HUDEP-2 (cell line): ENCODE results near the gene PAM.
A peak's percentile ranks its signal among the peaks of the same experiment; 100 is the strongest.
"Not testable (repeated sequence)": the region's sequence is repeated elsewhere in the genome, so short reads cannot be mapped to it uniquely, and the experiment has no call there.

Experiments used
- DNase-seq, 76 experiments: peaks; one replicate each; lab custom pipeline; 2025; ENCODE audit not compliant: unreplicated experiment in 76 of 76; lab: John Stamatoyannopoulos, UW

Gene PAM

DNA sequence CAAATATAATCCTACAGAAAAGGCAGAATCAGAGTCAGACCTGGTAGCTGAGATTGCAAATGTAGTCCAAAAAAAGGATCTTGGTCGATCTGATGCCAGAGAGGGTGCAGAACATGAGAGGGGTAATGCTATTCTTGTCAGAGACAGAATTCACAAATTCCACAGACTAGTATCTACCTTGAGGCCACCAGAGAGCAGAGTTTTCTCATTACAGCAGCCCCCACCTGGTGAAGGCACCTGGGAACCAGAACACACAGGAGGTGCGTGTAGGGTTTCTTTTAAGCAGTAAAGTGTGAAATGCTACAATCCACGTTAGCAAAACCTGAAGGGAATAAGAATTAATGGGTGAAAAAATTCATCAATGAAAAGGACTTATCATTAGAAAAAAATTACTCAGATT, 219.1 kb downstream of the PAM start:
- peak in 2 of 76 experiments; percentile 9 to 32 for DNase-seq

DNA sequence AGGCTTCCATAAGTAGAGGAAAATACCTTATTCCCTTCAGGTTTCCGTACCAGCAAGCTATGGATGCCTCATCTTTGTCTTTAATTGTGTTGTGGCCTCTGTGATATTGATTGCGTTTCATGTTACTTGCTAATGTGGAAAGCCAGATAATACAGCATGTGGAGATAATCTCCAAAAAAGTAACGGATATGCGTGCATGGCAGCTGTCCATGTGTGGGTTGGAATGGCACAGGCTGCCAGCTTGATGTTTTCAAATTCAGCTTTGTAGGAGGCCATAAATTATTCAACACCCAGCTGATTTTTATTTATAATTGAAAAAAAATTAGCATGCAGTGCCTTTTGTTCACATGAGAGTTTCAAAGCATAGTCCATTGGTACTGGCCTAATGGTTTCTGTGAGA, 219.9 kb downstream of the PAM start:
- peak in 74 of 76 experiments; percentile 6 to 94 (median 71) for DNase-seq

DNA sequence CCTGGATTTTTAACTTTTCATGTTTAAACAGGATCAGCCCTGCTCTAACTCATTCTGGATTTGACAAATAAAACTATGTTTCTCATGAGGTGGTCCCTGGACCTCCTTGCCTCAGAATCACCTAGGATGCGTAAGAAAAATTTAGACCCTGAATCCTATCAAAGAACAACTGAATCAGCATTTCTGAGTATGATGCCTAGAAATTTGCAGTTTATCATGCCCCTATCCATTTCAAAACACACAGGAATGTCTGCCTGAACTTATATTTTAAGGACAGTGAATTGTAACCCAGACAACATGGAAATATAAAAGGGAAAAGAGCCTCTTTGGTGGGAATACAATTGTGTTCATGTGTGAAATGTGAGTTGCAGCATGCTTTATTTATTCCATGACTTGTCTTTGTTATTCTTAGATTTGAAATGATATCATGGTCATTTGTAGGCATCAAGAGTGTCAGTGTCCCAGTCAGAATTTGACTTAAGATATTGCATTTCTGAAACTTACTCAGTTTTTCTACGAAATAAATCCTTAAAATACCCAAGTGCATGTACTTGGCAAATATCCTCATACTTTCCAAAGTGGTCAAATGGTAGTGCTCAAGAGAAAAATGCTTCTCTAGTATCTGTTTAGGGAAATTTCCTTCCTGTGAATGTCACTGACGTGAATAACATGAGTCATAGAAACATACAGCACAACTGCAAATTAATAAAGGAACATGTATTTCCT, 220.5 kb downstream of the PAM start:
- DNase-seq, result peak in 16 of 76 experiments; percentile 5 to 60 (median 40)

DNA sequence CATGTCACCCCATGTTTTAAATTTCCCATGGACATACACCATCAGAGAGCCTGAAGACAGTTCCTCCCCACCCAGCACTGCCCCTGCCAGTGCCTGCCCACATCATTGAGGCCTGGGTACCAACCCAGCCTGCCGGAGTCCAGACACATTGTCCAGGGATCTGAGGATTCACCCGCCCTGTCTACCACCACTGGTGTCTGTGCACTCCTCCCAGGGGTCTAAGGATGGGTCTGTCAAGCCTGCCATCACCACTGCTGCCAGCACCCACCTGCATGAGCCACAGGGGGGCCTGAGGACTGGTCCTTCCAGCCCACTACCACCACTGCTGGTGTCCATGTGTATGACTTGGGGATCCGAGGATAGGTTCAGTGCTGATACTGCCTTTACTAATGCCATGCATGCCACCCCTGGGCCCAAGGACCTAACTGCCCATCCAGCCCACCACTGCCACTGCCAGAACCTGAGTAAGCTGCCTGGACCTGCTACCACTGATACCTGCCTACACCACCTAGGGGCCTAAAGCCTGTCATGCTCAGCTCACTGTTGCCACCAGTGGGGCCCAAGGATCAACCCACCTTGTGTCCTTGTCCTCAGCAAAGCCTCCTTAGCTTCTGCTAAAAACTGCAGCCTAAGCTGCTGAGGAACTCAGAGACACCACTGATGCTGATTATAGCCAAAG, 227.0 kb downstream of the PAM start:
- DNase-seq, result no peak

DNA sequence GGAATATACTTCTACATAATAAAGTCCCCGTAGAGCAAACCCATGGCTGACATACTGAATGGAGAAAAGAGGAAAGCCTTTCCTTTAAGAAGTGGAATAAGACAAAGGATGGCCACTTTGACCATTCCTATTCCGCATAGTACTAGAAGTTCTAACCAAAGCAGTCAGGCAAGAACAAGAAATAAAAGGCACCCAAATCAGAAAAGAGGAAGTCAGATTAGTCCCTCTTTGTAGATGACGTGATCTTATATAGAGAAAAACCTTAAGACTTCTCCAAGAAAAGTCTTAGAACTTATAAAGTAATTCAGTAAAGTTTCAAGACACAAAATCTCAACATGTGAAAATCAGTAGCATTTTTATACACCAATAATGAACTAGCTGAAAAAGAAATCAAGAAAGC, 231.0 kb downstream of the PAM start:
- no peak for DNase-seq

DNA sequence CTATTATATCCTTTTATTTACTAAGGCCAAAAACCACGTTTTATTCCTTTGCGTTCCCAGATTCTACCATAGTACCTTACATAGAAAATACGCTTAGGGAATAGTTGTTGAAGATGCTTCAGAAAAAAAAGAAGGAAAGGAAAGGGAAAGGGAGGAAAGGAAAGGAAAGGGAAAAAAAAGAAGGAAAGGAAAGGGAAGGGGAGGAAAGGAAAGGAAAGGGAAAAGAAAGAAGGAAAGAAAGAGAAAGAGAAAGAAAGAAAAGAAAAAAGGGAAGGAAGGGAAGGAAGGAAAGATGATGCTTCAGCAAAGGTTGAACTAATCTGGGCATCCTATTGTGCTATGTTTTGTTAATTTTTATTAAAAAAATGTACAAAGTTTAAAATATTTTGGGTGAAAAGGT, 233.4 kb downstream of the PAM start:
- DNase-seq, result no peak

DNA sequence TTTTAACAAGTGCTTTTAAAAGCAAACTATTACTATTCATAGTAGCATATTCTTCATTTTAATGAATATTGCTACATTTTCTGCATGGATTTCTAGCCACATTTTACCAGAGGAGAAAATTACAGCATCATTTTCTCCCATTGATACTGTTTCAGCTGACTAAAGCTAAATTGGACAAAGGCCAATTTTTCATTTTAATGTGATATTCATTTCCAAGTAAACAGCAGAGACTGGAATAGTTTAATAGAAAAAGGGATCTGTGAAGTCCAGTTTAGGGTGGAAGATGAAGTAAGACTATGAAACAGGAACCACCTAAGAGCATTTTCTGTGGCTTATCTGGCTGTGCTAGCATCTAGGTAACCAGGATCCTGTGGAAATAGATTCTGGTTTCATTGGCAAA, 236.7 kb downstream of the PAM start:
- DNase-seq, result no peak

DNA sequence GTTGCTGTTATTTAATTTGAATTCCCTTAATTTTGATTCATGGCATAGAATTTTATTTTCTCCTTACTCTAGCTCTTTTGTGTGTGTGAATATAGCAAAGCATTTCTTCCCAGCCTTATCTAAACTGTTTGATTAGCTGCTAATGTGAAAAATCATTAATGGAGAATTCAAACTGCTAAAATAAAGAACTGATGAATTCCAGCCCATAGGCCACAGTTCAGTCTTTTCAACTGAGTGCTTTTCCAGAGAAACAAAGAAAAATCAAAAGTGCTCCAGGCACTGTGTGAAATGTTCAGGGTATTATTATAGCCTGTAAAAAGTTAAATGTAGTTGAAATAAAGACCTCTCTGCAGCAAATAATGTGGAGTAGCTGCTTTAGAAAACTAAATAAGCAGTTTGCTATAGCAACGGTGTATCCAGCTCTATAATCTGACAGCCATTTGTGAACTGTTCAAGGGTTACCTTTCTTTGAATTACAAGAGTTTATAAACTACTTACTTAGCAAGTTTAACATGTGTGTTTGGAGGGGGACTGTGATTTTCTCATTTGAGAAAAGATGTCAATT, 241.0 kb downstream of the PAM start:
- no peak for DNase-seq

DNA sequence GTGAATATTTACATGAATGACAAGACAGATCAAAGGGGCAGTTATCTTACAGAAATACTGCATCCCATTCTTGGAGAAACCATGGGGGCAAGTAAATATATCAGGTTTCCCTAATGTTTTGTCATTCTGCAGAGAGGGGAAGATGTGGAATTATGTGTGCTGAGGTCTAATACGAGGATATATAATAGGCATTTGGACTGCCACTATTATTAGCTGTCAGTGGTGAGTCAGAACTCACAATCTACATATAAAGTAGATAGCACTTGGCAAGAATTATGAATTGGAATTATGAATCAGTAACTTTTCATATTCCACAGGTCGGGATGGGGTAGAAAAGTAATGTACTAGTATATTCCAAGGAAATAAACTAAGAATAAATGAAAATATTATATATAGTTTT, 243.1 kb downstream of the PAM start:
- DNase-seq, result no peak

DNA sequence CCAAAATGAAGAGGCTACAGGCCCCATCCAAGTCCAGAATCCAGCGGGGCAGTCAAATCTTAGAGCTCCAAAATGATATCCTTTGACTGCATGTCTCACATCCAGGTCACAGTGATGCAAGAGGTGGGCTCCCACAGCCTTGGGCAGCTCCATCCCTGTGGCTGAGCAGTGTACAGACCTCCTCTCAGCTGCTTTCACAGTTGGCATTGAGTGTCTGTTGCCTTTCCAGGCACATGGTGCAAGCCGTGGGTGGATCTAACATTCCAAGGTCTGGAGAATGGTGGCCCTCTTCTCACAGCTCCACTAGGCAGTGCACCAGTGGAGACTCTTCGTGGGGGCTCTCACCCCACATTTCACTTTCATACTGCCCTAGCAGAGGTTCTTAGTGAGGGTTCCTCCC, 244.1 kb downstream of the PAM start:
- no peak for DNase-seq

DNA sequence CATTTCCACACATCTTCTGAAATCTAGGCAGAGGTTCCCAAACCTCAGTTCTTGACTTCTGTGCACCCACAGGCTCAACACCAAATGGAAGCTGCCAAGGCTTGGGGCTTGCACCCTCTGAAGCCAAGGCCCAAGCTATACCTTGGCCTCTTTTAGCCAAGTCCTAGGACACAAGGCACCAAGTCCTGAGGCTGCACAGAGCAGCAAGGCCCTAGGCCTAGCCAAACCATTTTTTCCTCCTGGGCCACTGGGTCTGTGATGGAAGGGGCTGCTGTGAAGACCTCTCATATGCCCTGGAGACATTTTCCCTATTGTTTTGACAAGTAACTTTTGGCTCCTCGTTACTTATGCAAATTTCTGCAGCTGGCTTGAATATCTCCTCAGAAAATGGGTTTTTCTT, 244.5 kb downstream of the PAM start:
- DNase-seq, result not testable (repeated sequence)

DNA sequence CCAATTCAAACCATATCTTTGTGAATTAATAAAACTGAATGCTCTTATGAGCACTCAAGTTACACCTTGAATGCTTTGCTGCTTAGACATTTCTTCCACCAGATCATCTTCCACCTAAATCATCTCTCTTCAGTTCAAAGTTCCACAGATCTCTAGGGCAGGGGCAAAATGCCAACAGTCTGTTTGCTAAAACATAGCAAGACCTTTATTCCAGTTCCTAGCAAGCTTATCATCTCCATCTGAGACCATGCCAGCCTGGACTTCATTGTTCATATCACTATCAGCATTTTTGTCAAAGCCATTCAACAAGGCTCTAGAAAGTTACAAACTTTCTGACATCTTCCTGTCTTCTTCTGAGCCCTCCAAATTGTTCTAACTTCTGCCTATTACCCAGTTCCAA, 245.0 kb downstream of the PAM start:
- peak in 3 of 76 experiments; percentile 14 to 27 (median 17) for DNase-seq

DNA sequence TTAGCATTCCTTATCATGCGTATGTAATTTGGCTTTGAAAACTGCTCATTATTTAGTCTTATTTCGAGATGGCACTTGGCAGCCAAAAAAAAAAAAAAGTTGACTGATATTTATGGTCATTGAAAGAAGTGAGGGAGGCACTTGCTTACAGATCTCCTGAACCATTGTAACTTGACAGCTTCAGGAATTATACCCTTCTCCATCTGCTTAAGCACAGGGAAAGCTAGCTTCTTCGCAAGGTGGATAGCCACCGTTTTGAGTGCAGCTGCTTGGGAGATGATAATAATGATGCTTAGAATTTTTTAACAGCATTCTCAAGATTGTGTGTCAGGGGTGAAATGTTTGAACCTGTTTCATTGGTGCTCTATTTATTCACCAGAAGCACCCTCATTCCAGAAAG, 248.8 kb downstream of the PAM start:
- no peak for DNase-seq

DNA sequence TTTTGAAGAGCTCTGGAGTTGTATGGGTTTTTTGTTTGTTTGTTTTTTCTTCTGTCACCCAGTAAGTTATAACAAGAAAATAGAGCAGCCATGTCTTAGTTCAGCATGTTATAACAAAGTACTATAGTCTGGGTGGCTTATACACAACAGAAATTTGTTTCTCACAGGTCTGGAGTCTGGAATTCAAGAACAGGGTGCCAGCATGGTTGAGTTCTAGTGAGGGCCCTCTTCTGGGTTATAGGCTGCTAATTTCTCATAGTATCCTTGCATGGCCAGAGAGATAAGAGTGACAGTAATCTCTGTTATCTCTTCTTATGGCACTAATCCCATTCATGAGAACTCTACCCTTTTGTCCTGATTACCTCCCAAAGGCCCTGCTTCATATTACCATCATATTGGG, 250.2 kb downstream of the PAM start:
- DNase-seq, result peak in 20 of 76 experiments; percentile 3 to 66 (median 16)

DNA sequence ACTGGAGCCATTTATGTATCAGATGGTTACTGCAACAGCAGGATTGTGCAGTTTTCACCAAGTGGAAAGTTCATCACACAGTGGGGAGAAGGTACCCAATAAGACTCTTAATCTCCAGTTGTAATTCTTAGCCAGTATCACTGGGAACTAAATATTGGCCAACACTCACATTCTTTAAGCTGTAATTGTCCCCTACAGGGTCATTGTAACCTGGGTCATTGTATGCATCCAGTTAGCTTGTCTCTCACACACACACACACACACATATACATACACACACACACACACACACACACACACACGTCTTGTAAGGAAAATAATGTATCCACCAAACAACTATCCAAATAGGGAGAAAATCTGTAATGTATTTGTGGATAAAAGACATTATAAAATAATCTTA, 251.8 kb downstream of the PAM start:
- DNase-seq, result no peak

DNA sequence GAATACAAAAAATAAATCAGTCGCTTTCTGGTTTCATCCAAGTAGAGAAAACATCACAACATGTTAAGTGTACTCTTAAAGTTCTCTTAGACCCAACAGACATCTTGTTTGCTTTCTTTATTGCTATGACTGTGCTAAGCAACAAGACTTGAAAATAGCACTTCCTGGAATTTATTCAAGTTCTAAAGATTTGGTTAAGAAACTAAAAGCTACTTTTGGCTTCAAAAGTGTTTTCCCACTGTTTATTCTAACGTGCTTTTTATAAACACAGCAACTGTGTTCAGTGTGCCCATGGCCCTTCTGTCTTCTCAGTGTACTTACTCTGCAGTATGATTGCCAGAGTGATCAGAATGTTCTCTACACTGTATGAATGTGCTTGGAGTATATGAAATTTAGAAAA, 255.1 kb downstream of the PAM start:
- DNase-seq, result no peak

DNA sequence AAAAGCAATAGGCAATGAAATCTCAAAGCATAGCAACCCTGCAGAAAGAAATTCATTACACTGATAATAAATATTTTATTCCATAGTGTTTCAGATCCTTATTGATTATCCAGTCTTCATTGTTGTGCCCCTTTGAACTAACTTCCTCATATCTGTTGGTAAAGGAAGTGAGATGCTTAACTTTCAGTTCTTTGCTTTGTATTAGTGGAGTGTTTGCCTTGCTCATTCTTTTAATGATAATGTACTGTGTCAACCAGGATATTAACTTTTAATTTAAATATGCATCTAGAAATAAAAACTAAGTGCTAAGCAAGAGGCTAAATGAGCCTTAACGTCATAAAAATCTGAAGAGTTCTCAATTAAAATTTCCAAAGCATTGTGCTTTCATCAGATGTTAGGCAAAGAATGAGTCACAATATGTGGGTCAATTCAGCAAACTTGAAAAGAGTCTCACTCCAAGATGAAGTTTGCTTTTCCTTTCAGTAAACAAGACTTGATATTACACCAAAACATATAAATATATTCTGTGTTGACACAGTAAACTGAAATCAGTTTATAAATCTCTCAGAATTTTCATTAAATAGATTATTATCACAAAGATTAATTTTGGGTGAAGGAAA, 258.9 kb downstream of the PAM start:
- DNase-seq, result no peak

DNA sequence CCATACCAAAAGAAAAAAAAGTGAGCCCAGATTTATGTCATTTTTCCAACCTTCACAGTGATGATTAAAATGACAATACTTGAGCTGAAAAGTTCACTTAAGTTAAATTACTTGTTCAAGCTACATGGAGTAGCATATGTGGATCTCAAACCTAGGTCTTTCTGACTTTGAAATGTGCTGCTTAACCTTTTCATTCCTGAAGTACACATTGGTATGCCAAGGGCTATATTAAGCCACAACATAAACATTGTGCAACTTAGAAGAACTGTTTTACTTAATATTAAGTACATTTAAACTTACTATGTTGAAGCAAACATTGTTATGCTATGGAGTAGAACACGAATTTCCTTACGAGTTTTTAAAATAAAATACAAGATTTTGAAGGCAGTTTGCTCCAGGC, 259.9 kb downstream of the PAM start:
- no peak for DNase-seq

DNA sequence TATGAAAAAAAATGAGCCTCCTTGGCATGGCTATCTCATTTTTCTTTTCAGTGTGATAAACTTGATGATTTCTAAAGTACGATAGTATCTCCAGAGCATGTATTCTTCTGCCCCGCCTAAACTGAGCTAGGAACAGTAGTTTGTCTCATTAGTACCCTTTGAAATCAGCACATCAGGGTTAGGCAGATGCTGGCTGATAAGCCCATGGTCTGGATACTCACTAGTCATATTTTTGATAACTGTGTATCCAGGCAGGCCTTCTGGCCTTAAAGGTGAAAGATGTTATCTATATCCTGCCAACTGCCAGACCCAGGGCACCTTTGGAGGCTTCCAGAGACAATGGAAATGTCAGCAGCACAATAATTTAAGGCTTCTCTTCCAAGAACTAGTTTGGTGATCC, 261.1 kb downstream of the PAM start:
- peak in 3 of 76 experiments; percentile 4 to 30 (median 18) for DNase-seq

DNA sequence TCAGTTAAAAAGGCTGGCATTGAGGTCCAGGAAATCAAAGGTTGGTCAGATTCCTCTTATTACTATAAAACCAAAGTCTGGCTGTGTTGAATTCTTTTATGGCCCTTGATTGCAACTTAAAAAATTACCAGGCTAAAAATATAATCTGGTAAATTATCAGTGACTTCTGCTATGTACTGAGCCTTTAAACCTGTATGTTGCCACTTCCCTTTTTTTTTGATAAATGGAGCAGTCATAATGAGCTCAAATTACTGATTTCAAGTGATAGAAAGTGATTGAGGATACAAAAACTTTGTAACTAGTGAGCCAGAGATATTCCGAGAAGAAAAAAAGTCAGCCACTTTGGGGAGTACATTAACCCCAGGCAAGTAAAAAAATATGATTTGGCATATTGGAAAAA, 264.7 kb downstream of the PAM start:
- no peak for DNase-seq

DNA sequence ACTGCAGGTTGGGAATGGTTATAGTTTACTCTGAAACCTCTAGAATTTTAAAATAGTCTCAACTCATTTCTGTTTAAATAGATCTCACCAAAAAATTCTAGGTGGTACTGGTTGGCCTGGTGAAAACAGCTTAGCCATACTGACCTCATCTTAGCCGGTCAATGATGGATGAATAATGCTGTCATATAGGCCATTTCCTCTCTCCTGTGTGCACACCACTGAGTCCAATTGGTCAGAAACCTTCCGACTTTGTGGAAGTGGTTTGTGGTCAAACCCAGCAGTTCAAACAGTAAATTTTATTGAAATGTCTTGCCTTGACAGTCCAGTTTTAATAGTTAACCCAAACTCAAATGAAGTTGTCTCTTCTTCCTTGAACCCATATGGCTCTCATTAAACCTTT, 266.2 kb downstream of the PAM start:
- no peak for DNase-seq

DNA sequence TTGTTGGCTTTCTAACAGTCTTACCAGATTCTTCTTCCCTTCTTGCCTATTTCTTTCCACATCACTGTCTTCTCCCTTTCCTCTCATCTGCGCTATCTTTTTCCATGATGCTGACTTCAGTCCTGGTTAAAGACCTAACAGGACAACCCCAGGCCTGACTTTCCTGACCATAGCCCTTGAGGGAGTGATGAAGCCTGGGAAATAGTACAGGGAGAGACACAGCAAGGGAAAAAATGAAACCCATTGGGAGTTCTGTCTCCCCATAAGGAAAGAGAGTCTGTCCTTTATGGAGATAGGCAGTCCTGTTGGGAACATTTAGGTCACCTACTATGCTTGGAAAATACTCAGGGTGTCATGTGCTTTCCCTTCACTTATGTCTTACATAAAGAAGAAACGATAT, 272.2 kb downstream of the PAM start:
- DNase-seq, result no peak
